DOHH2 (cell line): ENCODE results near the gene HLA-A.

Experiments
- H3F3A ChIP-seq: fragments of 200-600 bp; sonication (generic), shearing (Covaris generic); 2 replicates; pipeline ENCODE4 v1.6.0; 2016; ENCODE audit warnings: antibody characterized with exemption, mild to moderate bottlenecking; ENCODE audit not compliant: control insufficient read depth, insufficient read depth
- H3K27ac ChIP-seq: fragments of 200-600 bp; sonication (generic); 2 replicates; pipeline ENCODE4 v1.5.1; 2014; ENCODE audit warnings: low read depth, mild to moderate bottlenecking, low read length, moderate library complexity
- H3K27me3 ChIP-seq: fragments of 200-600 bp; sonication (generic); 2 replicates; pipeline ENCODE4 v1.6.1; 2014; ENCODE audit warnings: mild to moderate bottlenecking, low read length, mixed read lengths; ENCODE audit not compliant: control insufficient read depth
- H3K36me3 ChIP-seq: fragments of 200-600 bp; sonication (generic); 2 replicates; pipeline ENCODE4 v1.6.1; 2014; ENCODE audit warnings: mild to moderate bottlenecking, low read length, moderate library complexity, mixed read lengths; ENCODE audit not compliant: control insufficient read depth
- H3K4me1 ChIP-seq: fragments of 200-600 bp; sonication (generic); 2 replicates; pipeline ENCODE4 v1.6.1; 2014; ENCODE audit warnings: mild to moderate bottlenecking, low read length, mixed read lengths; ENCODE audit not compliant: control insufficient read depth
- H3K4me2 ChIP-seq: fragments of 200-600 bp; sonication (generic); 2 replicates; pipeline ENCODE4 v1.6.0; 2014; ENCODE audit warnings: mild to moderate bottlenecking, low read length, moderate library complexity
- H3K4me3 ChIP-seq: fragments of 200-600 bp; sonication (generic); 2 replicates; pipeline ENCODE4 v1.5.1; 2014; ENCODE audit warnings: mild to moderate bottlenecking, low read length, mixed read lengths
- H3K79me2 ChIP-seq: fragments of 200-600 bp; sonication (generic); 2 replicates; pipeline ENCODE4 v1.6.1; 2014; ENCODE audit warnings: mild to moderate bottlenecking, low read length, mixed read lengths; ENCODE audit not compliant: control insufficient read depth
- H3K9me2 ChIP-seq: fragments of 200-600 bp; sonication (generic); replicated peaks from 2 replicates; pipeline ENCODE4 v1.6.1; 2014; ENCODE audit warnings: mild to moderate bottlenecking, low read length, mixed read lengths; ENCODE audit not compliant: control insufficient read depth
- H3K9me3 ChIP-seq: fragments of 200-600 bp; sonication (generic); 2 replicates; pipeline ENCODE4 v1.6.1; 2014; ENCODE audit warnings: antibody characterized with exemption, low read length, mixed read lengths; ENCODE audit not compliant: control insufficient read depth, insufficient read depth
- H4K20me1 ChIP-seq: fragments of 200-600 bp; sonication (generic); 2 replicates; pipeline ENCODE4 v1.6.0; 2014; ENCODE audit warnings: low read depth, mild to moderate bottlenecking, antibody characterized with exemption, low read length, moderate library complexity; ENCODE audit not compliant: control insufficient read depth, insufficient read depth
- EZH2phosphoT487 ChIP-seq: fragments of 200-600 bp; sonication (generic); IDR thresholded peaks from 2 replicates; pipeline ENCODE4 v1.6.1; 2017; ENCODE audit warnings: borderline replicate concordance, mild to moderate bottlenecking, antibody characterized with exemption, low read length, moderate library complexity, mixed read lengths
- TF ChIP-seq, protein P1 (sequence below): fragments of 200-600 bp; sonication (generic); IDR thresholded peaks from one replicate; pipeline ENCODE4 v1.5.1; 2014; ENCODE audit warnings: antibody characterized with exemption, mild to moderate bottlenecking, low read depth, low read length; ENCODE audit not compliant: poor library complexity, severe bottlenecking

The HLA-A gene

DNA sequence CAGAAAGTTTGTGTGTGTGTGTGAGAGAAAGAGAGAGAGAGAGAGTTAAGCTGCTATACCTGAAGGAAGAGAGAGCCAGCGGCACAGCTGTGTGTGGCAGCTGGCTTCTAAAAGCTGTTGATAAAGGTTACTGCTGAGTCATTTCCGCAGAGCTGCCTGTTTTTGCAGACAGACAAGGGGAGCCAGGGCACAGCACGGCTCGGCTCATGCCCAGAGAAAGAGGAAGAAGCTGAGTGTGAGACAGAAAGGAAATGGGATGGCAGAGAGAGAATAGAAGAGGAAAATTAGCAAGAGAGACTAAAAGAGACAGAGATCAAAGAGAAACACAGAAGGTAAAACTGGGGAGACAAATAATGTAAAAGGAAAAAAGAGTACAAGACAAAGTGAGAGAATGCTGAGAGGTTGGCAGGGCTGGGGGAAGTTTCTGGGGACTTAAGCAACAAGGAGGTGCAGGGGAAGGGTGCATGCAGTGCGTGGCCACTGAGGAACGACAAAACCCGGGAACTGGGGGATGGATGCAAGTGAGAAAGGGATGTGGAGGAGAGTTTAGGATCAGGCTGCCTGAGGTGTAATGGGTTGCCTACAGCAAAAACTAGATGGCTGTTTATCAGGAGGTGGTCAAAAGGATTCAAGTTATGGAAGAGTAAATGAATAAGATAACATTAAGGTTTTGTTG, 22.7 kb downstream of the HLA-A start:
- no peaks in the 10 kb centered on the region for H3K27me3 ChIP-seq
- H3K79me2 ChIP-seq: no peaks in the 10 kb centered on the region
- peaks cover 34% of the 10 kb centered on the region for H3K4me1 ChIP-seq
- H3K9me2 ChIP-seq: no peaks in the 10 kb centered on the region
- no peaks in the 10 kb centered on the region for H4K20me1 ChIP-seq
- H3K4me3 ChIP-seq: peak overlapping the region; percentile 69
- H3F3A ChIP-seq: peaks cover 15% of the 10 kb centered on the region
- no peaks in the 10 kb centered on the region for H3K36me3 ChIP-seq
- no peaks in the 10 kb centered on the region for H3K9me3 ChIP-seq
- H3K27ac ChIP-seq: peak overlapping the region; percentile 73
- TF ChIP-seq, protein P1, sequence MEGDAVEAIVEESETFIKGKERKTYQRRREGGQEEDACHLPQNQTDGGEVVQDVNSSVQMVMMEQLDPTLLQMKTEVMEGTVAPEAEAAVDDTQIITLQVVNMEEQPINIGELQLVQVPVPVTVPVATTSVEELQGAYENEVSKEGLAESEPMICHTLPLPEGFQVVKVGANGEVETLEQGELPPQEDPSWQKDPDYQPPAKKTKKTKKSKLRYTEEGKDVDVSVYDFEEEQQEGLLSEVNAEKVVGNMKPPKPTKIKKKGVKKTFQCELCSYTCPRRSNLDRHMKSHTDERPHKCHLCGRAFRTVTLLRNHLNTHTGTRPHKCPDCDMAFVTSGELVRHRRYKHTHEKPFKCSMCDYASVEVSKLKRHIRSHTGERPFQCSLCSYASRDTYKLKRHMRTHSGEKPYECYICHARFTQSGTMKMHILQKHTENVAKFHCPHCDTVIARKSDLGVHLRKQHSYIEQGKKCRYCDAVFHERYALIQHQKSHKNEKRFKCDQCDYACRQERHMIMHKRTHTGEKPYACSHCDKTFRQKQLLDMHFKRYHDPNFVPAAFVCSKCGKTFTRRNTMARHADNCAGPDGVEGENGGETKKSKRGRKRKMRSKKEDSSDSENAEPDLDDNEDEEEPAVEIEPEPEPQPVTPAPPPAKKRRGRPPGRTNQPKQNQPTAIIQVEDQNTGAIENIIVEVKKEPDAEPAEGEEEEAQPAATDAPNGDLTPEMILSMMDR: no peak
- no peak for TF ChIP-seq EZH2phosphoT487
- peak overlapping the region; percentile 71 for H3K4me2 ChIP-seq

DNA sequence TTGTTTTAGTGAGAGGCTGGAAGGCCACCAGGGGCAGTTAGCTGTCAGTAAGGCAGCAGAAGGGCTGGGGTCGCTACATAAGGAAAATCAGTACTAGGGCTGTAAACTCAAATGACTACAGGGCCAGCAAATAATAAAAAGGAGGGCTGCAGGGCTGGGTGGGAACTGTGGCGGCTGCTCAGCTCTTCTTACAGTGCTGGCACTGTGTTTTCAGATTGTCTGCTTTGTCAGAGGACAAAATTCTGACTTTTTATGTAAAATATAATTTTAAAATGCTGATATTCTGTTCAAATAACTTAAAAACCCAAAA, 23.2 kb downstream of the HLA-A start:
- H3K4me3 ChIP-seq: peak overlapping the region; percentile 69
- H3K27ac ChIP-seq: peak overlapping the region; percentile 73
- H4K20me1 ChIP-seq: no peaks in the 10 kb centered on the region
- H3K9me3 ChIP-seq: no peaks in the 10 kb centered on the region
- H3F3A ChIP-seq: peaks cover 15% of the 10 kb centered on the region
- H3K9me2 ChIP-seq: no peaks in the 10 kb centered on the region
- TF ChIP-seq EZH2phosphoT487: no peak
- TF ChIP-seq, protein P1: no peak
- H3K36me3 ChIP-seq: no peaks in the 10 kb centered on the region
- H3K79me2 ChIP-seq: no peaks in the 10 kb centered on the region
- peak overlapping the region; percentile 71 for H3K4me2 ChIP-seq
- peaks cover 34% of the 10 kb centered on the region for H3K4me1 ChIP-seq
- H3K27me3 ChIP-seq: no peaks in the 10 kb centered on the region

DNA sequence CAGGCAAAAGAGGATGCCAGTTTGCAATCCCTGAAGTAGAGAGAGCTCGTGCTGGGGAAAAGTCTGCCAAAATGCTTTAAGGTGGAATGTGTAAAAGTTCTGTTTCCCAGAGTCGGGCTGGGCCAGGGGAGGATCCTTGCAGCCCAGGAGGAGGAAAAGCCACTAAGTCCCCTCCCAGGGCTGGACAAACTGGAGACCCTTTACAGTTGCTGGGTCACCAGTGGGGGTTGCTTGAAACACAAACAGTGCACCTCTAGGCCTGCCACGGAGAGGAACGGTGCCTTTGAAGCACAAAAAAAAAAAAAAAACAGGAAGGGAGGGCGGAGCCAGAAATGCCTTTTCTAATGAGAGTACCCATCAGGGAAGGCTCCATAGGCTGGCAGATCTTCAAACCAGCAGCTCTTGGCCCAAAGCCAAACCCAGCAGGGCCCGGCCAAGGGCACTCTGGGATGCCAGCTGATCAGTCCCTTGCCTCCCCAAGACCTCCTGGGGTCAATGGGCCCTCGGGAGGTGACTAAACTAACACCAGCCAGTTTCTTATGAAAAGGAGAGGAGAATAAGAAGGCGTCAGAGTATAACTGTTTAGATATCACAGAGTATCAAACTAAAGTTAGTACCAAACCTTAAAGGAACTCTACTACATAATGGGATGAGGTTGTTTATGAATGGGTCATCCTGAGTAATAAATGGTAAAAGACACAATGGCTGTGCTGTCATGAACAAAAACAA, 23.7 kb downstream of the HLA-A start:
- no peaks in the 10 kb centered on the region for H3K9me2 ChIP-seq
- no peaks in the 10 kb centered on the region for H3K9me3 ChIP-seq
- H3F3A ChIP-seq: peaks cover 15% of the 10 kb centered on the region
- peak overlapping the region; percentile 69 for H3K4me3 ChIP-seq
- H4K20me1 ChIP-seq: no peaks in the 10 kb centered on the region
- H3K4me2 ChIP-seq: peak overlapping the region; percentile 71
- no peaks in the 10 kb centered on the region for H3K36me3 ChIP-seq
- peaks cover 34% of the 10 kb centered on the region for H3K4me1 ChIP-seq
- H3K27ac ChIP-seq: peak overlapping the region; percentile 73
- TF ChIP-seq EZH2phosphoT487: no peak
- TF ChIP-seq, protein P1: no peak
- no peaks in the 10 kb centered on the region for H3K79me2 ChIP-seq
- no peaks in the 10 kb centered on the region for H3K27me3 ChIP-seq
